GM06990 (cell line): ENCODE results near the gene FKBP15.
A peak's percentile ranks its signal among the peaks of the same experiment; 100 is the strongest.

Source experiments
- DNase-seq: peaks from one replicate; pipeline ENCODE4 v3.0.0-alpha.2; 2011; ENCODE audit not compliant: insufficient read length; ENCODE audit errors: extremely low read depth
- H3K27me3 ChIP-seq: replicated peaks from 2 replicates; pipeline ENCODE4 v1.6.0; 2011; ENCODE audit warnings: low read length; ENCODE audit not compliant: control insufficient read depth, insufficient read depth
- H3K36me3 ChIP-seq: 2 replicates; pipeline ENCODE4 v1.5.1; 2011; ENCODE audit warnings: low read length; ENCODE audit not compliant: control insufficient read depth, insufficient read depth
- H3K4me3 ChIP-seq: replicated peaks from 2 replicates; pipeline ENCODE4 v1.5.1; 2011; ENCODE audit warnings: low read depth, mild to moderate bottlenecking, control low read depth, low read length
- TF ChIP-seq, protein P1 (sequence below): IDR thresholded peaks from 2 replicates; pipeline ENCODE4 v1.5.1; 2011; ENCODE audit warnings: low read length, control low read depth, mild to moderate bottlenecking, inconsistent platforms; ENCODE audit not compliant: insufficient read depth, poor library complexity, severe bottlenecking

The FKBP15 gene

DNA sequence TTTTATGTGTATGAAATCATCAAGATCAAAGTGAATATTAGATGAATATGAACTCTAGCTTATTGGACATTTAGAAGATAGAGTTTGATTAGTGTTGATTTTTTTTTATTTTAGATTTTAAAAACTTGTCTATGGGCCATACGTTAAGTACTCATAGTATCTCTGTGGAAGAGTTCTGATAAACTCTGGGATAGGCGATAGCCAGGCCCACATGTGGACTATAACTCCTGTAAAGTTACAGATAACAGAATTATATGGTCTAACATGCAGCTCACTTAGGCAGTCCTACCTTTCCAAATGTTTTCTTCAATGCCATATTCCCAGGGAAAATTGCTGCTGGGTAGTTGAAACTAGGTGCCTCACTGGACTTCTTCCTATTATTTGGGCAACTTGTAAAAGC lies 10.6 kb upstream of the FKBP15 start:
- Histone ChIP-seq H3K36me3 (no peaks in the 10 kb centered on the region), H3K27me3 (no peaks in the 10 kb centered on the region), H3K4me3 (no peak overlapping the region)
- TF ChIP-seq, protein P1, sequence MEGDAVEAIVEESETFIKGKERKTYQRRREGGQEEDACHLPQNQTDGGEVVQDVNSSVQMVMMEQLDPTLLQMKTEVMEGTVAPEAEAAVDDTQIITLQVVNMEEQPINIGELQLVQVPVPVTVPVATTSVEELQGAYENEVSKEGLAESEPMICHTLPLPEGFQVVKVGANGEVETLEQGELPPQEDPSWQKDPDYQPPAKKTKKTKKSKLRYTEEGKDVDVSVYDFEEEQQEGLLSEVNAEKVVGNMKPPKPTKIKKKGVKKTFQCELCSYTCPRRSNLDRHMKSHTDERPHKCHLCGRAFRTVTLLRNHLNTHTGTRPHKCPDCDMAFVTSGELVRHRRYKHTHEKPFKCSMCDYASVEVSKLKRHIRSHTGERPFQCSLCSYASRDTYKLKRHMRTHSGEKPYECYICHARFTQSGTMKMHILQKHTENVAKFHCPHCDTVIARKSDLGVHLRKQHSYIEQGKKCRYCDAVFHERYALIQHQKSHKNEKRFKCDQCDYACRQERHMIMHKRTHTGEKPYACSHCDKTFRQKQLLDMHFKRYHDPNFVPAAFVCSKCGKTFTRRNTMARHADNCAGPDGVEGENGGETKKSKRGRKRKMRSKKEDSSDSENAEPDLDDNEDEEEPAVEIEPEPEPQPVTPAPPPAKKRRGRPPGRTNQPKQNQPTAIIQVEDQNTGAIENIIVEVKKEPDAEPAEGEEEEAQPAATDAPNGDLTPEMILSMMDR: no peak
- DNase-seq: no peak

GRCh38 chr9:113228130-113228665 lies 7.1 kb upstream of the FKBP15 start:
- Histone ChIP-seq H3K4me3 (no peak overlapping the region), H3K27me3 (no peaks in the 10 kb centered on the region), H3K36me3 (no peaks in the 10 kb centered on the region)
- TF ChIP-seq, protein P1: no peak
- no peak for DNase-seq

- H3K4me3 ChIP-seq: no peak overlapping the region
- TF ChIP-seq, protein P1: no peak
- DNase-seq: no peak
- H3K36me3 ChIP-seq: no peaks in the 10 kb centered on the region
- no peaks in the 10 kb centered on the region for H3K27me3 ChIP-seq
Measured at GRCh38 chr9:113227436-113227835, 6.4 kb upstream of the FKBP15 start.

- H3K36me3 ChIP-seq: no peaks in the 10 kb centered on the region
- H3K27me3 ChIP-seq: no peaks in the 10 kb centered on the region
- TF ChIP-seq, protein P1: no peak
- H3K4me3 ChIP-seq: no peak overlapping the region
- no peak for DNase-seq
Measured at GRCh38 chr9:113223963-113224362, 2.9 kb upstream of the FKBP15 start.

DNA sequence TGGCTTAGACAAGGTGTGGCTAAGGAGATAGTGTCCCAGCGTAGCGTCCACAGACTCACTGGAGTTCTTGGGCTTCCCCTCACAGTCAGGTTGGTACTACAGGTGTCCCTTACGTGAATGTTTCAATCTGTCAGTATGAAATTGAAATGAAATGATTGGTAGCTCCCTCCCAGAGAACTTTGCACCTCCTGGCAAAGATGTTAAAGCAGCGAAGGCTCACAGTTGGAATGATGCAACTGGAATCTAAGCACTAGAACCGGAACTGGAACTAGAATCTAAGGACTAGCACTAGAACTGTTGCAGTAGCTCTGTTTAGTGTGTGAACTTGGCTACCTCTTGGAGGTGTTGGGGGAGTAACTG lies 1.4 kb upstream of the FKBP15 start:
- TF ChIP-seq, protein P1: no peak
- Histone ChIP-seq H3K4me3 (peak overlapping the region; percentile 96), H3K36me3 (no peaks in the 10 kb centered on the region), H3K27me3 (no peaks in the 10 kb centered on the region)
- DNase-seq: no peak
